ENCODE measurements around the gene UNC80.

- TF ChIP-seq CTCF (IDR thresholded peaks at IDR 0.05) (no peak), ZFX (IDR thresholded peaks at IDR 0.05; ENCODE audit: borderline replicate concordance) (no peak)
Observed at GRCh38 chr2:209817844-209818271, 46.2 kb downstream of the UNC80 start.
